LNCAP (cell line): ENCODE results near the gene MRPL21.

Experiments used
- CTCF ChIP-seq: fragments of 450-650 bp; IDR thresholded peaks from 2 replicates; pipeline ENCODE4 v1.5.1; 2017; ENCODE audit warnings: mild to moderate bottlenecking

MRPL21 gene

GRCh38 chr11:68942751-68943271 lies 39.2 kb upstream of the MRPL21 start:
- TF ChIP-seq CTCF: no peak

- no peak for TF ChIP-seq CTCF
Observed at GRCh38 chr11:68942095-68942620, 38.5 kb upstream of the MRPL21 start.

- TF ChIP-seq CTCF: no peak
Observed at GRCh38 chr11:68941324-68942094, 37.9 kb upstream of the MRPL21 start.

GRCh38 chr11:68940651-68941323 lies 37.2 kb upstream of the MRPL21 start:
- TF ChIP-seq CTCF: no peak

GRCh38 chr11:68939583-68940555 lies 36.2 kb upstream of the MRPL21 start:
- TF ChIP-seq CTCF: no peak

- no peak for TF ChIP-seq CTCF
Observed at GRCh38 chr11:68938816-68939582, 35.4 kb upstream of the MRPL21 start.
